ENCODE measurements around the gene GTF2A2.

DNA sequence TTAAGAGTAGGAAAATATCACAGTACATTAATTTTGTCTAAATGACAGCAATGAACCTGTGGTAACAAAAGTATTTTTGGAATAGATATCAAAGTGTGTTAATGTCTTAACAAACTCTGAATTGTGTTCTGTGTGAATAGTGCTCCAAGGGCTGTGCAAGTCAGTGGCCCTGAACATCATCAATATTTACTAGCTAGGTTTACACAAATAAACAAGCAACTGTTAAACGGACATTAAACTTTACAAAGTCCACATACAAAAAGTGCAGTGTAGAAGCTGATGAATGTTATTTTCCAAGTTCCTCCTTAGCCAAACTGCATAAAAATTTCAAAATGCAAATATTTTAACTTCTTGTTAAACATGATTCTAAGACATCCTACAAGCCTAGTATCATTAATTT is 2.1 kb upstream of the GTF2A2 start:
- no peak for TF ChIP-seq POLR2A (IDR thresholded peaks at IDR 0.05)
- TF ChIP-seq, protein P1, sequence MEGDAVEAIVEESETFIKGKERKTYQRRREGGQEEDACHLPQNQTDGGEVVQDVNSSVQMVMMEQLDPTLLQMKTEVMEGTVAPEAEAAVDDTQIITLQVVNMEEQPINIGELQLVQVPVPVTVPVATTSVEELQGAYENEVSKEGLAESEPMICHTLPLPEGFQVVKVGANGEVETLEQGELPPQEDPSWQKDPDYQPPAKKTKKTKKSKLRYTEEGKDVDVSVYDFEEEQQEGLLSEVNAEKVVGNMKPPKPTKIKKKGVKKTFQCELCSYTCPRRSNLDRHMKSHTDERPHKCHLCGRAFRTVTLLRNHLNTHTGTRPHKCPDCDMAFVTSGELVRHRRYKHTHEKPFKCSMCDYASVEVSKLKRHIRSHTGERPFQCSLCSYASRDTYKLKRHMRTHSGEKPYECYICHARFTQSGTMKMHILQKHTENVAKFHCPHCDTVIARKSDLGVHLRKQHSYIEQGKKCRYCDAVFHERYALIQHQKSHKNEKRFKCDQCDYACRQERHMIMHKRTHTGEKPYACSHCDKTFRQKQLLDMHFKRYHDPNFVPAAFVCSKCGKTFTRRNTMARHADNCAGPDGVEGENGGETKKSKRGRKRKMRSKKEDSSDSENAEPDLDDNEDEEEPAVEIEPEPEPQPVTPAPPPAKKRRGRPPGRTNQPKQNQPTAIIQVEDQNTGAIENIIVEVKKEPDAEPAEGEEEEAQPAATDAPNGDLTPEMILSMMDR (IDR thresholded peaks at IDR 0.05 in 8 of 11, conservative IDR thresholded peaks at IDR 0.05 in 3 of 11), result no peak
- TF ChIP-seq POLR2AphosphoS5 (IDR thresholded peaks at IDR 0.05), result no peak

Data from spleen (tissue), 7 donors.